Body of pancreas (tissue), 4 donors: ENCODE results near the gene KCNK2.

Experiments used
- POLR2A ChIP-seq, 3 donors: fragments of 450-650 bp; IDR thresholded peaks; one replicate each; pipeline ENCODE4 v1.6.1; 2016; ENCODE audit warnings: antibody characterized with exemption in 3 of 3, mild to moderate bottlenecking in 2 of 3
- TF ChIP-seq, protein P1 (sequence below), 7 experiments: fragments of 450-650 bp in 4 of 7; fragments of 200-600 bp in 3 of 7; sonication (generic) in 3 of 7; IDR thresholded peaks; one replicate each; pipeline ENCODE4 v1.5.1; 2016 to 2019; ENCODE audit warnings: antibody characterized with exemption in 7 of 7

GRCh38 chr1:215256936-215257679, 174.6 kb downstream of the KCNK2 start:
- TF ChIP-seq, protein P1, sequence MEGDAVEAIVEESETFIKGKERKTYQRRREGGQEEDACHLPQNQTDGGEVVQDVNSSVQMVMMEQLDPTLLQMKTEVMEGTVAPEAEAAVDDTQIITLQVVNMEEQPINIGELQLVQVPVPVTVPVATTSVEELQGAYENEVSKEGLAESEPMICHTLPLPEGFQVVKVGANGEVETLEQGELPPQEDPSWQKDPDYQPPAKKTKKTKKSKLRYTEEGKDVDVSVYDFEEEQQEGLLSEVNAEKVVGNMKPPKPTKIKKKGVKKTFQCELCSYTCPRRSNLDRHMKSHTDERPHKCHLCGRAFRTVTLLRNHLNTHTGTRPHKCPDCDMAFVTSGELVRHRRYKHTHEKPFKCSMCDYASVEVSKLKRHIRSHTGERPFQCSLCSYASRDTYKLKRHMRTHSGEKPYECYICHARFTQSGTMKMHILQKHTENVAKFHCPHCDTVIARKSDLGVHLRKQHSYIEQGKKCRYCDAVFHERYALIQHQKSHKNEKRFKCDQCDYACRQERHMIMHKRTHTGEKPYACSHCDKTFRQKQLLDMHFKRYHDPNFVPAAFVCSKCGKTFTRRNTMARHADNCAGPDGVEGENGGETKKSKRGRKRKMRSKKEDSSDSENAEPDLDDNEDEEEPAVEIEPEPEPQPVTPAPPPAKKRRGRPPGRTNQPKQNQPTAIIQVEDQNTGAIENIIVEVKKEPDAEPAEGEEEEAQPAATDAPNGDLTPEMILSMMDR (IDR thresholded peaks at IDR 0.05), result no peak
- TF ChIP-seq POLR2A (IDR thresholded peaks at IDR 0.05), result no peak
